Measurements from ENCODE around the gene TMEM86B.

GRCh38 chr19:55265723-55266386, 37.3 kb upstream of the TMEM86B start:
- TF ChIP-seq CTCF (IDR thresholded peaks at IDR 0.05; ENCODE audit: insufficient read depth, low read depth, low read length) (no peak), EZH2 (IDR thresholded peaks at IDR 0.05; ENCODE audit: insufficient read depth, low read length) (no peak)
